Lower lobe of right lung (tissue), 2 donors: ENCODE results near the gene MAST3. TPM values are rescaled to one million over a fixed set of nuclear protein-coding genes. Genes with fewer than 3 reads are reported as not detected.

Source experiments
- ATAC-seq, 2 donors: fragments of 200-7000 bp; cut with Tn5 transposase; one replicate each; pipeline ENCODE4 v1.9.1; 2020 to 2022; ENCODE audit warnings: mild to moderate bottlenecking in 2 of 2, moderate library complexity in 2 of 2
- DNase-seq: peaks from one replicate; pipeline ENCODE4 v3.0.0-alpha.2; 2020
- H3K27ac ChIP-seq: fragments of 200-600 bp; one replicate; pipeline ENCODE4 v1.8.0; 2022
- H3K27me3 ChIP-seq: fragments of 200-600 bp; one replicate; pipeline ENCODE4 v1.8.0; 2022; ENCODE audit warnings: low read depth
- H3K36me3 ChIP-seq: fragments of 200-600 bp; one replicate; pipeline ENCODE4 v1.8.0; 2022; ENCODE audit warnings: mild to moderate bottlenecking
- H3K4me1 ChIP-seq: fragments of 200-600 bp; one replicate; pipeline ENCODE4 v1.8.0; 2022
- H3K4me3 ChIP-seq: fragments of 200-600 bp; one replicate; pipeline ENCODE4 v1.8.0; 2022; ENCODE audit warnings: mild to moderate bottlenecking
- H3K9me3 ChIP-seq: fragments of 200-600 bp; one replicate; pipeline ENCODE4 v1.8.0; 2022
- CTCF ChIP-seq: fragments of 200-600 bp; IDR thresholded peaks from one replicate; pipeline ENCODE4 v1.8.0; 2022; ENCODE audit warnings: antibody characterized with exemption, mild to moderate bottlenecking
- intact Hi-C: fragments of 100-400 bp; cut with DNase I; formaldehyde crosslinking; loops from one replicate; pipeline ENCODE4 v1.11.0; 2022
- total RNA-seq: library from RNA; stranded (reverse); fragmentation: NEBNext Ultra II Directional; extraction: Animal tissue kit (Norgen Biotek cat#: 25700); gene quantifications from one replicate; pipeline ENCODE4 v1.2.1, GENCODE V29; 2021
- donor health status: DM: no; HTN: yes; CAD: no; lungs with severe emphysema.

MAST3 gene
- total RNA-seq, 1 donor from 2014 or later, result 29.2 TPM

- intact Hi-C loops, result no loop called here
- Histone ChIP-seq H3K27ac (no peak overlapping the region), H3K27me3 (no peaks in the 10 kb centered on the region), H3K9me3 (no peaks in the 10 kb centered on the region), H3K4me1 (peaks cover 44% of the 10 kb centered on the region), H3K36me3 (peaks cover 8% of the 10 kb centered on the region), H3K4me3 (no peak overlapping the region)
- no peak for DNase-seq
- no peak for ATAC-seq
- no peak for TF ChIP-seq CTCF
Measured at GRCh38 chr19:18113827-18114226, 16.2 kb downstream of the MAST3 start.

GRCh38 chr19:18114483-18114882 lies 16.9 kb downstream of the MAST3 start:
- Histone ChIP-seq H3K27ac (no peak overlapping the region), H3K36me3 (peaks cover 8% of the 10 kb centered on the region), H3K4me1 (peaks cover 45% of the 10 kb centered on the region), H3K4me3 (no peak overlapping the region), H3K9me3 (no peaks in the 10 kb centered on the region), H3K27me3 (no peaks in the 10 kb centered on the region)
- no peak for ATAC-seq
- DNase-seq, result no peak
- no peak for TF ChIP-seq CTCF
- intact Hi-C loops, result no loop called here

- intact Hi-C loops, result no loop called here
- Histone ChIP-seq H3K4me1 (peaks cover 30% of the 10 kb centered on the region), H3K9me3 (no peaks in the 10 kb centered on the region), H3K36me3 (peaks cover 19% of the 10 kb centered on the region), H3K27me3 (no peaks in the 10 kb centered on the region), H3K27ac (no peak overlapping the region), H3K4me3 (peak overlapping the region; percentile 77)
- TF ChIP-seq CTCF, result no peak
- no peak for DNase-seq
- no peak for ATAC-seq
Measured at GRCh38 chr19:18117364-18117691, 19.8 kb downstream of the MAST3 start.

- Histone ChIP-seq H3K27ac (peak overlapping the region; percentile 64), H3K36me3 (peaks cover 24% of the 10 kb centered on the region), H3K27me3 (no peaks in the 10 kb centered on the region), H3K4me1 (peaks cover 28% of the 10 kb centered on the region), H3K4me3 (peak overlapping the region; percentile 77), H3K9me3 (no peaks in the 10 kb centered on the region)
- ATAC-seq (peak; percentile 96 to 97), DNase-seq (peak; percentile 95)
- TF ChIP-seq CTCF, result no peak
- intact Hi-C loops, result no loop called here
Measured at GRCh38 chr19:18117692-18118378, 20.3 kb downstream of the MAST3 start.

- DNase-seq (no peak), ATAC-seq (no peak)
- peaks cover 31% of the 10 kb centered on the region for H3K36me3 ChIP-seq
- H3K4me1 ChIP-seq, result peaks cover 26% of the 10 kb centered on the region
- H3K27ac ChIP-seq, result peak overlapping the region; percentile 64
- no peaks in the 10 kb centered on the region for H3K27me3 ChIP-seq
- no peaks in the 10 kb centered on the region for H3K9me3 ChIP-seq
- intact Hi-C loops, result no loop called here
- H3K4me3 ChIP-seq, result peak overlapping the region; percentile 77
- TF ChIP-seq CTCF, result no peak
Measured at GRCh38 chr19:18118420-18119012, 20.9 kb downstream of the MAST3 start.
